HG03066 (cell line): ENCODE data around the gene APBA1.
A peak's percentile ranks its signal among the peaks of the same experiment; 100 is the strongest.
"Not testable (repeated sequence)": the region's sequence is repeated elsewhere in the genome, so short reads cannot be mapped to it uniquely, and the experiment has no call there.

Experiments used
- ATAC-seq: cut with Tn5 transposase; IDR thresholded peaks from one replicate; pipeline ENCODE4 v1.9.1; 2021; ENCODE audit warnings: low read depth; ENCODE audit not compliant: unreplicated experiment

APBA1 gene

DNA sequence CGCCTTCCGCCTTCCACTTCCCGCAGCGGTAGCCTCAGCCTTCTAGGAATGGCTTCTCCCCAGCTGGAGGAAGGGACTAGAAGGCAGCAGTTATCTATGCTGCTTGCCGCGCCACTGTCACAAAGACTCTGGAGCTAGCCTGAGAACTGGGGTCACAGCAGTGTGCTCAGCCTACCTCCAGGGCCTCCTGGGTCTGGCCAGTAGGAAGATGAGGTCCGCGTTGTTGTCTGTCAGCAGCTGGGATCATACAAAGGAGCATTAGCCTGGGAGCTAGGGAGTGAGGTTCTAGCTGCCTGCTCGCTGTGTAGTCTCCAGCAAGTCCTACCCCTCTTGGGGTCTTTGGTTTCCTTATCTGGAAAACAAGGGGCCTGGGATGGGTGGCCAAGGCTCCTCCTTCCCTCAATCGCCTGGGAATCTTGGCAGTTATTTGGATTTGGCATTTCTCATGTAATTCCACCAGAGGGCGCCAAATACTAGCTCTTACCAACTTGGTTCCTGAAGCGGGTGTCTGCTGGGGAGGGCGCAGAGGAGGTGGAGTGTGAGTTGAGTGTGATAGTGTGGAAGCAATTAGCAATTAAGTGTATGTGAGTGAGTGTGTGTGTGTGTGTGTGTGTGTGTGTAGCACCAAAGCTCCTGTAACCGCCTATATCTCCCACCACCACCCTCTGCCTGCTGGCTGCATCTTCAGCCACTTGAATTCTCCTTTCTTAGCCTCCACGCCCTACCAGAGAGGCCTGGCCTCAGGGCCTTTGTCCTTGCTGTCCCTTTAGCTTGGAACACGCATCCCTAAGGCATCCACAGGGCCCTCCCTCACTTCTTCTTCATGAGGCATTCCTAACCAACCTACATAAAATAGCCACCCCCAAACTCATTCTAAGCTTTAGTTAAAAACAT, 250.0 kb downstream of the APBA1 start:
- ATAC-seq, result peak; percentile 70

DNA sequence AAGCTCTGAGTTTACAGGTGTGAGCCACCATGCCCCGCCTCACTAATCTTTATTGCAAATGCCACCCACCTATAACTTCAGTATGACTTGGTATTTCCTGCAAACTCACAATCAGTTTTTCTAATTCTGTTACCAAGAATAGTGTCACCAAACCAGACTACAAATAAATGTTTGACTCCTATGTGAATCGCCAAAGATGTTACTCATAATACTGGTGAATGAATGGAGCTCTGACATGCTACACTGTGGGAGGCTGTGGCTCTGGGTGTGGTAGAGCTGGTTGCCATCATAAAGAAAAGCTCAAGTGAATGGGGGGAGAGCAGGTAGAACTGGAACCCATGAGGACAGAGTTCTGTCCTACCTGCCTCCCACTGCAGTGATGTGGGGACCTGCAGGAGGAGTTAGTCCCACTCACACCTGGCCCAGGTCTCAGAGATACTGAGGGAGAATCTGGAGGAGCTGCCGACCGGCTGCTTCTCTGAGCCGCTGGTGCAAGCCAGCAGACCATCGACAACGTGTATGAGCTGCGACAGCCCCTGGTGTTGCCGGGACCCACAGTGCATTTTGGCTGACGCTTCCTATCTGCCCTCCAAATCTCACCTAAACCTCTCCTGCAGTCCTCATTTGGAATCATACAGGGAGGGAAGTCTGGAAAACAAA, 251.4 kb downstream of the APBA1 start:
- ATAC-seq, result no peak

DNA sequence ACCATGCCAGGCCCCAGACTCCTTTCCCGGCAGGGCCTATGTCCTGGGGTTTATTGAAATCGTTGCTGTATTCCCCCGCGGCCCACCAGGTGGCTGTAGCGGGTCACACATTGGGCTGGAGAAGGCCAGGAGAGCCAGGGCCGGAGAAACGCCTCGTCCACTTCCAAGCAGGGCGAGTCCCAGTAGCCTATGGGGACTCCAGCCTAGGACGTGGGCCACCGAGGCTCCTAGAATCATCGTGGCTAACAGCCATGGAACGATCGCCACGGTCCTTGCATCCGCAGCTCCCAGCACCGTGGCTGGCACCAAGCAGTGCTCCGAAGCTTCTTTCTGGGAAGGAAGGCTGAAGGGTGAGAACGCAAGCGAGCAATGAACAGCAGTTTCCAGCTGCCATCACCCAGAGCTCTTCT, 259.4 kb downstream of the APBA1 start:
- no peak for ATAC-seq

DNA sequence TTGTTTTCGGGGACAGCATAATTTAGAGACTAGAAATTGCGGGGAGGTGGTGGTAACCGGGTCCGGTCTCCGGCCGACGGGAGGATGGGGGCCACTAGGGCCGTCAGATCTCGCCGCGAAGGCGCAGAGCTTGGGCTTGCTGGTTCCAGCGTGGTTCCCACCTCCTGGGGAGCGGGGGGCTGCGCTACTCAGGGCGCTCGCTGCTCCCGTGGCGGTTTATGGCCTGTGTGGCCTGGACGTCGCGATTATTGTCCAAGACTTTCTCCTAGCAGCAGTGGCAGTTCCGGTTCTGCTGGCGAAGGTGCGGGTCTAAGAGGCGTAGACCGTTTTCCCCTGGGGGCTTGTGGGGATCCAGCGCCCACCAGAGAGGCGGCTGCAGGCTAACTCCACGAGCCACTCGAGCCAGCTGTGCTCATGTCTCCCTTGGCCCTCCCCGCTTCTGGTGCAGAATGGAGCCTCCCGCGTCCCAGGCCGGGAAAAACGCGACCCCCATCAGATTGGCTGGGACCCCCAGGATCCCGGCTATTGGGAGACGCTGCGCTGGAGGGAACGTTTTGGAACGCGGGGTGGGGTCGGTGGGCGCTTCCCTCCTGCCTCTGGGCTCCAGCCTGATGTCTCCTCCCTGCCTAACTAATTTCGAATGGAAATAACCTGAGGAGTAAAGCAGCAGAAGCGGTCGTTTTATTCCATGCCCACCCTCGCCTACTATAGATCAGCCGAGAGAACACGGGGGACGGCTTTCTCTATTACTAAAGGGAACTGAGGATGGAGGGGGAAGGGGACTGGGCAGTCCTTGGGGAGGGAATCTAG, 260.0 kb downstream of the APBA1 start:
- no peak for ATAC-seq

DNA sequence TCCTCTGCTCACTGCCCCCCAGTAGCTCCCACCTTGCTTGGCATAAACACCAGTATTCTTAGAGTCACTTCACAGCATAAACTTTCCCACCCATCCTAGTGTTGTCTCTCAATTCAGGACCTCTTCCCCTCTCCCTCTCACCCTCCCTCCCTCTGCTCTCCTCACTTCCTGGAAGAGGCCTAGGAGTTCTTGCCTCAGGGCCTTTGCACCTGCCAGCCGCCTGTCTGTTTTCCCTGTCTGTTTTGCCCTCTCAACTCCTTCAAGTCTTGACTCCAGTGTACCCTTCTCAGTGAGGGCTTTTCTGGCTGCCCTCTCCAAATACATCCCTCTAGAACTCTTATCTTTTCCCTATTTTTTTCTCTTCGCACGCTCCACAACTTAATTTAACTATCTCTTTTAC, 260.9 kb downstream of the APBA1 start:
- no peak for ATAC-seq

DNA sequence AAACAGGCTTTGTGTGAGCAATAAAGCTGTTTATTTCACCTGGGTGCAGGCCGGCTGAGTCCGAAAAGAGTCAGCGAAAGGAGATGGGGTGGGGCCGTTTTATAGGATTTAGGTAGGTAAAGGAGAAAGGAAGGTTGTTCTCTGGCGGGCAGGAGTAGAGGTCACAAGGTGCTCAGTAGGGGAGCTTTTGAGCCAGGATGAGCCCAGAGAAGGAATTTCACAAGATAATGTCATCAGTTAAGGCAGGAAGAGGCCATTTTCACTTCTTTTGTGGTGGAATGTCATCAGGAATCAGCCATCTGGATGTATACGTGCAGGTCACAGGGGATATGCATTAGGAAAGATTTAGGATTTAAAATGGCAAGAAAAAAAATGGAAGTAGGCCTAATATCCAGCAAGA, 262.2 kb downstream of the APBA1 start:
- not testable (repeated sequence) for ATAC-seq

DNA sequence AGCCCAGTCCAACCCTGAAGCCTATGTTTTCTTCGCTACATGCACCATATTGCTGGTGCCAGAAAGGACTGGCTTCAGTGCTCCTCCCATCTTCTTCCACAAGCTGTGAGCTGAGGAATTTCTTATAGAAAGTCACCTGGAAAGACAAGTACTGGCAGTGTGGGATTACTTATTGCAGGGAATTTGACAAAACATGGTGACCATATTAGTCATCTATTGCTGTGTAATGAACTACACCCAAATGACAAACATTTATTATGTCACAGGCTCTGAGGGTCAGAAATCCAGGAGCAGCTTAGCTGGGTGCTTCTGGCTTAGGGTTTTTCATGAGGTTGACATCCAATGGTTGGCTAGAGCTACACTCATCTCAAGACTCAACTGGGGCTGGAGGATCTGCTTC, 271.7 kb downstream of the APBA1 start:
- ATAC-seq, result no peak

DNA sequence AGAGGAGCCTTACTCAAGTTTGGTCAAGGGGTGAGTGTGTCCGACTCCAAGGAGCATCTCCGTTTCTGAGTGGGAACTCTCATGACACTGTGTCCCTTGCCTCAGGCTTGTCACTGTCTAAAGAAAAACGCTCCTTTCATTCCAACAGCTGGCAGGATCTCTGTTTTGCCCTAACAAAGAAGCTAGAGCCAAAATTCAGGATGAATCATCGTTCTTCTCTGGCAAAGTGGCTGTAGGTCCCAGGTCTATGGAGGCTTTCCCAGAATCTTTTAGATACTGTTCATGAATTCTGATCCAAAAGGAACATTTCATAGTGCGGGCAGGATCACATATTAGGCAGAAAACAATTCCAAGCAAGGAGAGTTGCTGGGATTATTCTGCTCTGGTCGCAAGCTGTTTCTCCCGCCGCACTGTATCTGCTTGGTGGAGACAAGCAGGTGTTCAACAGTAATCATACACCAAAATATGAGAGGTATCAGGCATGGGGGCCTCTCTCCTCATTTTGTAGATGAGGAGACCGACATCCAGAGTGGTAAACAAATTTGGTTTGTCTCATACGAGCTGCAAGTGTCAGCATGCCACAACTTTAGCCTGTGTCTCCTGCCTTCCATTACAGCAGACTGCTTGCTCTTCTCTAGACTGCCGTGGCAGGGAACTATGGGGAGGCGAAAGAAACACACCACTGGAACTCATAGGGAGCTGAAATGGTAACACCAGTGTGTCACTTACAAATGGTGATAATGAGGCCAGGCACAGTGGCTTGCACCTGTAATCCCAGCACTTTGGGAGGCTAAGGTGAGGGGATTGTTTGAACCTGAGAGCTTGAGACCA, 274.6 kb downstream of the APBA1 start:
- ATAC-seq, result no peak

DNA sequence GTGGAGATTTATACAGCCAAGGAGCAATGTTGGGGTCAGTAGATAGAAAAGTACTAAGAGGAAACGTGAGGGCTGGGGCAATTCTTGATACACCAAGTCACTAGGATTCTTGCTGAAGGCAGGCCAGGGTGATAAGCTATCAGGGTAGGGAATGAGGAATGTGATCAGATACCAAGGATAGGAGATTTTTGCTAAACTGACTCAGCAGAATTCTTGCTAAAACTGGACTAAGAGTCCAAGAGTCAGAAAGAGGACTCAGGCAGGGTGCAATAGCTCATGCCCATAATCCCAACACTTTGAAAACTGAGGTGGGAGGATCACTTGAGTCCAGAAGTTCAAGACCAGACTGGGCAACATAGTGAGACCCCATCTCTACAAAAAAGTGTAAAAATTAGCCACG, 275.4 kb downstream of the APBA1 start:
- no peak for ATAC-seq

DNA sequence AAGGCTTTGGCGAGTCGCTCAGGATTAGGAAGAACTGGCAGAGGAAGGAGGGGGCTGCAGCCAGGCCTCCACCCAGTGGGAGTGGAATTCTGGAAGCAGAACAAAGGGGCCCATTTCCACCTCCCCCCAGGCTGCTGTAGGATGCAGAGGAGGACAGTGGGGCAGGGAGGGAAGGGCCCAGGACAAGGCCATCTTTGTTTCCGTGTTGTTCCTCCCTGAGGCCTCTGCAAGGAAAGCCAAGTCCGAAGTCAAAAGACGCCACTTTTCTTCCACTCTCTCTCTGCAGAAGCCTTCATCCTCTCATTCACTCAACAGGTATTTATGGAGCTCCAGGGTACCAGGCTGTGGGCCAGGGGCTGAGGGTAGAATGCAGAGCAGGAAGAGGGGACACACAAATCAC, 276.5 kb downstream of the APBA1 start:
- no peak for ATAC-seq

DNA sequence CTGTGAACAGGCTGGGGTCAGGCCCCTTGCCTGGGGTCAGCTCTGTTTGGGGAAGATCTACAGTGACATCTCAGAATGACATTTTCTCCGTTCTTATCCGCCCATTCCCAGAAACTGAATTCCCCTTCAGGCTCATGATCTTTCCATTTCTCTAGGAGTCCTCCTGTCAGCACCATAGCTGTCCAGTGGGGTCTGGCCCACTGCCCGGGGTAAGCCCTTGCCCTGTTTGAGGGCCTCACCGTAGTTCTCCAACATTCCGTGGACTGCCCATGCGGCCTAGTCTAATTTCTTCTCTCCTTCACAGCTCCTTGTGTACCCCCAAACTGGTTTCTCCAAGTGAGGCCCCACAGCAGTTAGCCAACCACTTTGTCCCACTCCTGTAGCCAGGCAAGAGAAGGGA, 278.7 kb downstream of the APBA1 start:
- no peak for ATAC-seq

DNA sequence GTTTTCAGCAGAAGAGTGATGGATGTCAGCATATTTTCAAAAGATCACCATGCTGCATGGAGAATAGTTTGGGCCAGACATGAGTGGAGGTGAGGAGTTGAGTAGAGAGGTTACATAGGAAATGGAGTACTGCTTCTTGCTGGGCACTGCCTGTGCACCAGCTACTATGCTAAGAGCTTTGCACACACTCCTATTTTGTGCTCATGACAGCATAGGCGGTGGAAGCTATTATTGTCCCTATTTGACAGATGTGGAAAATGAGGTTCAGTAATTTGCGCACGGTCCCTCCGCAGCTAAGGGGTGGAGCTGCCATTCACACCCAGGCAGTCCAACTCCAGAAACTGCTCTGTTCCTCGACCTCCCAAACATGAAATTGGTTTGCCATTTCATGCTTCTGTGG, 279.3 kb downstream of the APBA1 start:
- ATAC-seq, result no peak

DNA sequence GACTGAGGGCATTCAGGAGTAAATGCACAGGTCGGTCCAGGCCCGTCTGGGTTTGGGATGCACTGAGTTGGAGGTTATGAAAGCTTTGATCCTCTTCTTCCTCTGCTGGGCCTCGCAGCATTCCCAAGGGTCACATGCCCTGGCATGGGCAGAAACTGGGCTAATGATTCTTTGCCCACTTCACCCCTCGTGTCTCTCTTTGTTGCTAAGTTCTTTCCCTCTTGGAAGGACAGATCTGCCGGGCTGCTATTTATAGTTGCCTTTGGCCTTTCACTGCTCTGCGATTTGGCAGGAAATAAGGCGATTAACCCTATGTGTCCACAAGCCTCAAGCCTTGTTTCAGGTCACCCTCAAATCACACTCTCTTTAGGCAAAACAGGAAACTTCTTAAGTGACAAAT, 280.2 kb downstream of the APBA1 start:
- ATAC-seq, result no peak

DNA sequence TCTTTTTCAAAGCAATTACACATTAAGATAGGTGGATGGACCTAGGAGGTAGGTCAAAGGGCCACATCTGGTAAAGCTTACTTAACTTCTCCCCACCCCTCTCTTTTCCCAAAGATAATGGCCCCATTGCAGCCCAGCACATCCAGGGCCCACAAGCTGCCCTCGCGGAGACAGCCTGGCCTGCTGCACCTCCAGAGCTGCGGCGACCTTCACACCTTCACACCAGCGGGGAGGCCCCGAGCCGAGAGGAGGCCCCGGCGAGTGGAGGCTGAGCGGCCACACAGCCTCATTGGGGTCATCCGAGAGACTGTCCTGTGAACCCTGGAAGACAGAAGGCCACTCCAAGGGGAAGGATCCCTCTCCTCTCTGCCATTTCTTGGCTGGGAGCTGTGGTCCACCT, 280.7 kb downstream of the APBA1 start:
- ATAC-seq, result no peak

DNA sequence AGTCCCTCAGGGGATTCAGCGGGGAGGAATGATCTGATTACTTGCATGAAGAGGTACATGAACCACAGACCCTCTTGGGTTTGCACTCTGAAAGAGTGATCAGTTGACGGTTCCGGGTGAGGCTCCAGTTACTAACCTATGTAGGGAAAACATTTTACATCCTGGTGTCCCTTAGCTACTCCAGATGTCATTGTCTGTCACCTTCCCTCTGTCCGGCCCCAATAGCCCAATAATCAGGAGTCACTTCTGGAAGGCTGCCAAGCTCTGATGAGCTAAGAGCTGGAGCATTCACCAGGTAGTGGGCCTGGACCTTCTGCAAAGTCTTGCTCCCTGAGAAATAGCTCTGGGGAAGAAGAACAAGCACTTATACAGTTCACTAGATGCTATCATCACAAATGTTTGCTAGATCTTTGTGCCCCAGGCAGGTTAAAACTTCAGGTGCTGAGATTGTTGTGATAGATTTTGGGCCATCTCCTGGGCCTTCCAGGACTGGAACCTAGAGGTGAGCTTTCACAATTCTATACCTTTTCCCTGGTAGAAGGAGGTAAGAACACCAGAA, 282.7 kb downstream of the APBA1 start:
- no peak for ATAC-seq

DNA sequence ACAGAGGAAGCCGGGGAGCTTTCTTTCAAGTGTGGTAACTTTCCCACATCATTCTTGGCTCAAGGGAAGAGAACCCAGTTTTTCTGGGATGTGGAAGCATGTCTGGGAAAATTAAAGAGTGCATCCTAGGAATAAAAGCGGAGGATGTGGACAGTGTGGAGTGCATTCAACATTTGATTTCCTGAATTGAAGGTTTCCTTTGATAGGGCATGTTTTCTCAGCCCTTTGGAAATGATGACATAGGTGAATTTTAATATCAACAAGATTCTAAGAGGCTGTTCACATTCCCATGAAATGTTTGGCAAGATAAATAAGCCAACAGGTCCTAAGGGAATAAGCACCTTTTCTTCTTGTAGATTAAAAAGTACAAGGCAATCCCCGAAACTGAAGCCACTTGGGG, 283.6 kb downstream of the APBA1 start:
- no peak for ATAC-seq

DNA sequence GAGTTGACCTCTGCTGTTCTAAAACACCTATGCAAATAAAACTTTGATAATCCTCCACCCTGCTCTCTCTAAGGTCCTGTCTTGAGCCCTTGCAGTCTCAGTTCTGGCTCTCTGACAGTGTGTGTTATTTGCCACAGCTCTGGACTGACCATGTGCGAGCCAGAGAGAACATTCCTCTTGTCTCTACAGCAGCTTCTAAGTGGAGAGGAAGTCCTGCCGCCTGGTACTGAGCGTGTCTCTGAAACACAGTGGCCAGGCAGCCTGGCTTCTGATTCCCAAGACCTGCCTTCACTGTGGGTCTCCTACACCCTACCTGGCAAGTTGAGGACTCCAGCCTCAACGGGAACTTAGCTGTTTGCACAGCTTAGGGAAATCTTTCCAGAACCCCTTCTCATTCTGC, 285.5 kb downstream of the APBA1 start:
- ATAC-seq, result no peak

DNA sequence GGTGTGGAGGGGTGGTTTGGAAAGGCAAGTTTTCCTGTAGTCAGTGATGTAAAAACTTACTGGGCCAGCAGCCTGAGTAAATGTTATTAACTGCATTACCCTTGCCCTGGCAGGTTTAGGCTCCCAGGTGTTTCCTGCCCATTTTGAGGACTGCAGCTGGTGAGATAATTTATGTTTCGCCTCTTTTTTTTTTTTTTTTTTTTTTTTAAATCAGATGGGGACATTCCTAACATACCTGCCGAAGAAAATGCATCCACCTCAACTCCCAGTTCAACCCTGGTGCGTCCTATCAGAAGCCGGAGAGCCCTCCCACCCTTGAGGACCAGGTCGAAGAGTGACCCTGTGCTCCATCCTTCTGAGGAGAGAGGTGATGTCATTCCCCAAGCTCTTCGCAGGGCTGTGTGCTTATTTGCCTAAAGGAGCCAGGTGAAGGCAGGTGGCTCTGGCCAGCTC, 286.6 kb downstream of the APBA1 start:
- no peak for ATAC-seq

DNA sequence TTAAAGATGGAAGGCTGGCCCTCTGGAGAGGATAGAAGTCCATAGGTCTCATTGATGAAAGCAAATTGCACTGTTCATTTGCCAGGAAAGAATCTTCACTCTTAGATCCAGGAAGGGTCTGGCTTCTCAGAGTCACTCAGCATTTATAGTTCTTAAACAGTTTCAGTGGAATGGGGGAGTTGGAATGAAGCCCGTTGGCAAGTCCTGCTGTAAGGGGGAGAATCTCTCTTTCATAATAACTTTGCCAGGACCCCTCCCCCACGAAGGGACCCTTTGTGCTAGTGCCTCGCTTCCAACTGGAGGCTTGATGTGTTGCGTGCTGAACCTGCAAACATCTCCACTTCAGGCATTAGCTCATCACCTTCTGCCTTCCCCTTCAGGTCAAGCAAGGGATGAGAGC, 290.0 kb downstream of the APBA1 start:
- no peak for ATAC-seq

DNA sequence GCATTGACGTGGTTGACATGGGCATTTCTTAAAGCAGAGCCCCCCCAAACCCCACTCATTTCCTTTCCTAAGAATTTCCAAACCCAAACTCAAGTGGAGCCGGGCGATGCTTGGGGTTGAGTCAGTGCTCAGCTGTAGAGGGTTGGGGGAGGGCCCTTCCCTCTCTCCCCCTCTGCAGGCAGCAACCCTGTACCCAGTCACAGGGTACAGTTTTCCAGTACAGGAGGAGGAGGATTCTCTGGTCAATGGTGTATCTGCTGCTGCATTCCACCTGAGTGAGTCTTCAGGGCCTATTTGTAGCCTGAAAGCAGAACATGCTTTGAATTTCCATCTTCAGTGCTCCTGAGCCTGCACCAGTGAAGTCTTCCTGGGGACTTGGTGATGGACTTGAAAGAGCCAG, 291.4 kb downstream of the APBA1 start:
- no peak for ATAC-seq
